Measurements from ENCODE around the gene BCL2L2. TPM values are rescaled to one million over a fixed set of nuclear protein-coding genes. Genes with fewer than 3 reads are reported as not detected.

The BCL2L2 gene
- total RNA-seq, 1 donor from 2014 or later, result 18.7 TPM

DNA sequence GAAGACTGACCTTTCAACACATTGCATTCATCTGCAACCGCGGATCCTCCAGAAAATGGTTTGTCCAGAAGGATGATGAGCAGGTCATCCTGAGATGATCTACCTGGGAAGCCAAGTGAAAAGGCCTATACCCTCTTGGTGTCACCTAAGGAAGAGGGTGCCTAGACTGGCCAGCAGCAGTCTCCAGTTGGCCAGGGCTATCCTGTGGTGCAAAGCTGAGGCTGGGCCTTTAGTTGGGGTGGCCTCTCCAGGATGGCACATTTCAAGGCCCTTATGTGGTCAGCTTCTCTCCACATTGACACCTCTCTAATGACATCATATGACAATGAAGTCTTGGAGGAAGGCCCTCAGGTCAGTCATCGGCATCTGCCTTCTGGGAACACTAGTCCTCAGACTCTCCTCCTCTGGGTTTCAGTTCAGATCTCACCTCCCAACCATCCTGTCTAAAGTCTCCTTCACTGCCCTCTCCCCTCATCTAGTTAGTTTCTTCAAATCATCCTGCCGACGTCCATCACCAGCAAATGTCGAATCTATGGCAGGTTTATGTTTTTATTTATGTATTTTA, 49.3 kb downstream of the BCL2L2 start:
- no peak for DNase-seq

DNA sequence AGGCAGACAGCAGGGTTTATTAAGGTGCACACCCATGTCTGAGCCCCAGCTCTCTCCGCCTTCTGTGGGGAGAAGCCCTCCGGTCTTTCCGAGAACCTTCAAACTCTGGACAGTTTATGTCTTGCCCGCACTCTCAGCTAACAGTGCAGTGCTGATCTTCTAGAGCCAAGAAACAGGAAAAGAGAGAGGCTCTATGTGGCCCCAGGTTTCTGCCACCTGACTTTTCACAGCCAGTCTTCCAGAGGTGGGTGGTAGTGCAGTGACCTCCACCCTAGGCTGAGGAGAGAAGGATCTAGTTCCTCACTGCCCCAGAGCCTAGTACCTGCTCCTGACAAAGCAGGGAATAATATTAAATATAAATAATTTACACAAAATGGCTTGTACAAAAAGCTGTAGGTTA, 50.0 kb downstream of the BCL2L2 start:
- no peak for DNase-seq

DNA sequence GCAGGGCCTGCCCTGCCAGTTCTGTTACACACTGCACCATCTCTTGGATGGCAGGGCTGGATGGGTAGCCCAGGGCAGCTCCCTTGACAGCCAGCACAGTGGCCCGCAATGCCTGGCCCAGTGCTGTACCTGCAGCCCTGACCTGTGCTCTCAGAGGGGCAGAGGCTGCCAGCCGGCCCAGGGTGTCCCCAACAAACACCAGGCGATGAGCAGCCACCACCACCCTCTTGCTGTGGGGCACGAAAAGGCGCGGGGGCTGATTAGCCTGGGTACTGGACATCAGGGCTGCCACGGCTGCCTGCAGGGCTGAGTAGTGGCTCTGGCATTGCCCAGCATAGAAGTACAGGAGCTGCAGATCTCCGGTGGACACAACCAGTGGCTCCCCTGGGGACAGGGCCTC, 50.6 kb downstream of the BCL2L2 start:
- no peak for DNase-seq

DNA sequence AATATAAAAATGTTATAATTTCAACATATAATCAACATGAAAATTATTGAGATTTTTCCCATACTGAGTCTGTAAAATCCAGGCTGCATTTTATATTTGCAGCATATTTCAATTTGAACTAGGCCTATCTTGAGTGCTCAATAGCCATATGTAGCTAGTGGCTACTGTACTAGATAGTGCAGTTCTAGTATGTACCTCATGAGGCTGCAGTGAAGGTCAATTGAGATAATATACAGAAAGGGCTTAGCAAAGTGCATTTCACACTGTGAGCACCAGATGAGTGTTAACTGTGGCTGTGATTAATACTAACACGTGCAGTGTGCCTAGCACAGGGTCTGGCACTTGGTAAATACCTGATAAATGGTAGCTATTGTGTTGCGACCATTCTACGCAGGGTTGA, 51.4 kb downstream of the BCL2L2 start:
- no peak for DNase-seq

DNA sequence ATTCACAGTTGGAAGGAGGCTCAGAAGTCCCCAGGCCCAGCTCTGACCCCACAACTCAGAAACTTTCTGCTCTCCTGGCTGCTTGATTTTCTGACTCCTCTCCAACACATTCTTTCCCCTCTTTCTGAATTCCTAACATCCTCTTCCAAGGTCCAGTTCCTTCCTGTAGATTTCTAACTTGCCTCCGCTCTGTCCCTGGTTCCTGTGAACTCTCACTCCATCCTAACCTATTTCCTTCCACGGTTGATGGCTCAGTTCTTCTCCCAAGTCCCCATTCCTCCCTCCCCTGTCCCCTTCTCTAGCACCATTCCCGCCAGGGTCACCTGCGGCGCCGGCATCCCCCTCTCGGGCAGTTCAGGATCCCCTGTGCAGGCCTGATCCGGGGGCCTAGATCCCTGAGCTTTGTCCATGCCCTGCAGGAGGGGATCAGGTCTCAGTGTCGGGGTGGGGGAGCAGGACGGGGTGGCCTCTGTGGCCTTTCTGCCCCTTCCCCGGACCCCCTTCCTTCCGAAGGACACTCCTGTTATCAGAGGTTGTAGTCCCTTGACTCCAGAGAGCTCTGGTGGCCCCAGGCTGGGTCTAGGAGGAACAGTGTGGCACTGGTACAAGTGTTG, 52.0 kb downstream of the BCL2L2 start:
- DNase-seq, result no peak

DNA sequence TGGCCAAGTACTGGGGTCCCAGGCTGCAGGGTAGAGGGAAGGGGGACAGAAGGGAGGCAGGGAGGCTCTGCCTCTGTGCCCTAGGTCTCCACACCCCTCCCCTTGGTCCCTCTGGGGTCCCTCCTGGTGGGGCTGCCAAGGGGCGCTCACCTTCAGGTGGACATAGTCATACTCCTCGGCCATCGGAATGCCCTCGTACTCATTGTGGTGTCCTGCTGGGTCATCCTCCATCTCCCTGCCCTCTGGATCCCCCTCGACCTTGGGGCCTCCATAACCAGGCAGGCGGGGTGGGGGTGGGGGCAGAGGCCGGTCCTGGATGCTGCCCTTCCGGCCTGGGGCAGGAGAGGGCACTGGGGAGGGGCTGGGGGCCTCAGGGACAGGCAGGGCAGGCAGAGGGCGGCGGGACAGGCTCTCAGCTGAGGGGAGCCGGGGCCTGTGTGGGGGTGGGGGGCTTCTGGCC, 52.6 kb downstream of the BCL2L2 start:
- DNase-seq, result no peak

DNA sequence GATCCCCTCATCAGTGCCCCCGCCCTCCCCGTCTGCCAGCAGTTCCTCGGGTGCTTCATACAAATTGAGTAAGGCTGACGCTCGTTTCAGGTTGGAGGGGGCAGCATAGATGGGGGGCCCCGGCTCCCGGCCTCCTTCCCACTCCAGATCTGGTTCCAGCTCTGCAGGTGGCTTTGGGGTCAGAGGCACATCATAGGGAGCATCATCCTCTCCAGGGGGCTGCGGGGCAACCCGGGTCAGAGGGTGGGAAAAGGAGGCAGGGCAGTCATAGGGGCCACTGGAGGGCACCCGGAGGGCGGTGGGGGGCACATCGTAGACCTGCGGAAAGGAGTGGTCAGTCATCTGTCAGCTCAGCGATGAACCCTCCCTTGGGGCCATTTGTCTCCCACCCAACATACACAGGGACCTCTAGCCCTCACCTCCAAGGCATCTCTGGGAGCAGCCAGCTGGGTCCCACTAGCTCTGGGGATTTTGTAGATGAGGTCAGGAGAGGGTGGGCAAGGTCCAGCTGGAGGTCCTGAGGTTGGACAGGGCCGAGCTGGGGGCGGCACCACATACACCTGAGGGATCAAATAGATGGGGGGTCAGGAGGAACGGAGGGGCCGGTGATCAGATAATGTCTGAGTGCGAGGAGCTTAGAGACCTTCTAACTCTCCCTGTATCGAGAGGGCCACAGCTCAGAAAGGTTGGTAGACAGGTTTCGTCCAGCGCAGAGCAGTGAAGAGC, 53.3 kb downstream of the BCL2L2 start:
- DNase-seq, result no peak

DNA sequence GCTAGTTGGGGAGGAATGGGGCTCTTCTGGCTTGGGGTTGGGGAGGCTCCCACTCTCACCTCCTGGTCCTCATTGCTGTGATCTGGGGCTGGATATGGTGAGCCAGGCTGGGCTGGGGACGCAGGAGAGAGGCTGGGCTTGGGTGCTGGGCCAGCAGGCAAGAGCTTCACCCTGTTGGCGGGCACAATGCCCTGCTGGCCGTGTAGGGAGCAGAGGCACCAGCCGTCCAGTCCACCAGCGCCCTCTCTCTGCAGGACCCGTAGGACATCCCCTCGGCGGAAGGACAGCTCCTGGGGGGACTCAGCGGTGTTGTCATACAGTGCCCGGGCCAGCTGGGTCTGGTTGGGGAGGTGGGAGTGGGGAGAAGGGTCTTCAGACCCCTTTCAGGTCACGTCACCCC, 53.9 kb downstream of the BCL2L2 start:
- no peak for DNase-seq

DNA sequence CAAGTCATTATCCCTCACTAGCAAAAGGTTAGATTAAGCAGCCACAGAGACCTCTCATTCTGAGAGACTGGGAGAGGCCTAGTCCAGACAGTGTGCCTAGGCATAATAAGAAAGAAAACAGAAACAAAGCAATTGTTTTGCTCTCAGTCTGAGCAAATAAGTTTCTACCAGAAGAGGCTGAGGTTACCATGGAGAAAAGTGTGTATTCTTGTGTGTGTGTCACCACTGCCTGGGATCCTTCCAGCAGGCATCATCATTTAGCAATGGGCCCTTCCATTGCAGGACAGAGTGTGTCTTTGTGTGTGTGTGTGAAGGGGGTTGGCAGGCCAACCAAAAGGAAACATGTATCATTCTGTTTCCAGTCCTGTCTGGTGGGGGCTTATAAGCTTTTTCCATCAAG, 54.7 kb downstream of the BCL2L2 start:
- DNase-seq, result no peak

Small RNA genes within 50 kb of the gene (small RNA-seq; reads per million reads assigned to genes)
- not detected for gene RNU6-1046P (ENCODE audit: low replicate concordance)

Other genes with a start within 250 kb of the BCL2L2 start
- 3.4 TPM for gene CDH24, start 249.3 kb upstream of the BCL2L2 start, total RNA-seq
- 93.9 TPM for gene ACIN1, start 211.7 kb upstream of the BCL2L2 start, total RNA-seq
- gene C14orf119, start 211.3 kb upstream of the BCL2L2 start, total RNA-seq, result 30.8 TPM
- not detected for gene CIROP, start 201.8 kb upstream of the BCL2L2 start, total RNA-seq
- 1.5 TPM for gene CEBPE, start 187.6 kb upstream of the BCL2L2 start, total RNA-seq
- gene SLC7A8, start 123.2 kb upstream of the BCL2L2 start, total RNA-seq, result 27.5 TPM
- not detected for gene RNF212B, start 68.9 kb upstream of the BCL2L2 start, total RNA-seq
- 4.0 TPM for gene HOMEZ, start 20.7 kb upstream of the BCL2L2 start, total RNA-seq
- gene PPP1R3E, start 4.0 kb upstream of the BCL2L2 start, total RNA-seq, result 6.0 TPM
- gene PABPN1, start 14.6 kb downstream of the BCL2L2 start, total RNA-seq, result 65.8 TPM
- 13.1 TPM for gene SLC22A17, start 46.1 kb downstream of the BCL2L2 start, total RNA-seq
- 24.1 TPM for gene EFS, start 58.3 kb downstream of the BCL2L2 start, total RNA-seq
- not detected for gene IL25, start 66.0 kb downstream of the BCL2L2 start, total RNA-seq
- gene CMTM5, start 70.2 kb downstream of the BCL2L2 start, total RNA-seq, result 2.7 TPM
- 0.30 TPM for gene MYH6, start 101.4 kb downstream of the BCL2L2 start, total RNA-seq
- gene MYH7, start 128.8 kb downstream of the BCL2L2 start, total RNA-seq, result 84.4 TPM
- gene NGDN, start 162.9 kb downstream of the BCL2L2 start, total RNA-seq, result 58.2 TPM
- 0.39 TPM for gene ZFHX2, start 244.9 kb downstream of the BCL2L2 start, total RNA-seq
- 9.4 TPM for gene THTPA, start 249.4 kb downstream of the BCL2L2 start, total RNA-seq